ENCODE measurements around the gene LACTB. TPM values are rescaled to one million over a fixed set of nuclear protein-coding genes. Genes with fewer than 3 reads are reported as not detected.
A peak's percentile ranks its signal among the peaks of the same experiment; 100 is the strongest.

The LACTB gene
- total and polyA plus RNA-seq, 2 of the 13 experiments (the other 11 are each of a cell fraction or from before 2014, with no cell fraction given), result 14.8 to 23.0 TPM

DNA sequence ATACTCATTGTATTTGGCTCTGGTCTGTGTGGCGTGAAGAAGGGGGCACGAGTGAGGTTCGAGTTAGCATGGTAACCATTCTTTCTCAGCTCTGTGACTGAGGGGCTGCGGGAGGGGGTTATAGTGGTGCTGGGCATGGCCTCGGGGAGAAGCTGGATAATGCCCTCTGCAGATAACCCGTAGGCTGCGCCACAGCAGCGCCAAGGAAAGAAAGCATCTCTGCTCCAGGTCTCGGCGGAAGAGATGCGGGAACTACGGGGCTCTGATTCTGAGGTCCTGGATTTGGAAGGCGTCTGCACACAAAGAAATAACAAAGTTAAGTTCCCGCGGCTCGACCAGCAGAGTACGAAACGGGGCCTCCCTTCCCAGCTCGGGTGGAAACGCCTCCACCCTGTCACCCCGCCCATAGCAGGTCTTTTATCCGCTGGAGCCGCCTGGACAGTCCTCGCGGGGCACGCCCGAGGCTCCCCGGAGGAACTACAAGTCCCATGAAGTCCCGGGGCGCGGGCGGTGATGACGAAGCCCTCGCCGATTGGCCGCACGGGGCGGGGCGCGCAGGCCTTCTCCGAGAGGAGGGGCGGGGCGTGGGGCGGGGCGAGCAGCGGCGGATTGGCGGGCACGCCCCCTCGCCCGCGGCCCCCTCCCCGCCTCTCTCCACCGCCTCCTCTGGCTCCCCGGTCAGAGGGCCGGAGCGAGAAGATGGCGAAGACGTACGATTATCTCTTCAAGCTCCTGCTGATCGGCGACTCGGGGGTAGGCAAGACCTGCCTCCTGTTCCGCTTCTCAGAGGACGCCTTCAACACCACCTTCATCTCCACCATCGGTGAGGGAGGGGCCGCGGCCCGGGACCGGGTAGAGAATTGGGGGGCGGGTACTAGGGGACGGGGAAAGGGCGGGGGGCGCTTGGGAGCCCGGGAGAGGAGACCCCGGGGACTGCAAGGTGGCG, 67.5 kb downstream of the LACTB start, which contains the start of gene RAB8B (continued):
- TF ChIP-seq JUND (CRISPR knock-in tag; IDR thresholded peaks at IDR 0.05) (no peak), SMAD3 (CRISPR knock-in tag; IDR thresholded peaks at IDR 0.05) (no peak), KDM5A (IDR thresholded peaks at IDR 0.05; ENCODE audit: borderline replicate concordance, low read length) (no peak), ZNF761 (CRISPR knock-in tag; conservative IDR thresholded peaks at IDR 0.05) (0 out of 2 replicates have a peak, but pooled peaks have one; percentile 25), KLF9 (CRISPR knock-in tag; IDR thresholded peaks at IDR 0.05; ENCODE audit: low read depth) (no peak), ZNF552 (CRISPR knock-in tag; IDR thresholded peaks at IDR 0.05; ENCODE audit: borderline replicate concordance) (no peak), ZC3H4 (CRISPR knock-in tag; IDR thresholded peaks at IDR 0.05; ENCODE audit: borderline replicate concordance) (no peak), ZNF333 (CRISPR knock-in tag; IDR thresholded peaks at IDR 0.05; ENCODE audit: borderline replicate concordance) (no peak), CBX5 (CRISPR knock-in tag; IDR thresholded peaks at IDR 0.05; ENCODE audit: borderline replicate concordance) (no peak), EEA1 (CRISPR knock-in tag; IDR thresholded peaks at IDR 0.05; ENCODE audit: borderline replicate concordance) (no peak), ZNF354B (CRISPR knock-in tag; IDR thresholded peaks at IDR 0.05) (no peak), NCOA1 (CRISPR knock-in tag; IDR thresholded peaks at IDR 0.05) (no peak), ZFY (CRISPR knock-in tag; IDR thresholded peaks at IDR 0.05) (0 out of 2 replicates have a peak, but pooled peaks have one; percentile 20), ZNF12 (CRISPR knock-in tag; IDR thresholded peaks at IDR 0.05) (no peak), ARNT2 (CRISPR knock-in tag; IDR thresholded peaks at IDR 0.05; ENCODE audit: low read depth) (0 out of 2 replicates have a peak, but pooled peaks have one; percentile 14), SRSF1 (optimal IDR thresholded peaks at IDR 0.05; ENCODE audit: low read depth, low read length) (no peak), MTA3 (CRISPR knock-in tag; IDR thresholded peaks at IDR 0.05) (no peak)
- TF ChIP-seq, protein P1, sequence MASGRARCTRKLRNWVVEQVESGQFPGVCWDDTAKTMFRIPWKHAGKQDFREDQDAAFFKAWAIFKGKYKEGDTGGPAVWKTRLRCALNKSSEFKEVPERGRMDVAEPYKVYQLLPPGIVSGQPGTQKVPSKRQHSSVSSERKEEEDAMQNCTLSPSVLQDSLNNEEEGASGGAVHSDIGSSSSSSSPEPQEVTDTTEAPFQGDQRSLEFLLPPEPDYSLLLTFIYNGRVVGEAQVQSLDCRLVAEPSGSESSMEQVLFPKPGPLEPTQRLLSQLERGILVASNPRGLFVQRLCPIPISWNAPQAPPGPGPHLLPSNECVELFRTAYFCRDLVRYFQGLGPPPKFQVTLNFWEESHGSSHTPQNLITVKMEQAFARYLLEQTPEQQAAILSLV (CRISPR knock-in tag; IDR thresholded peaks at IDR 0.05; ENCODE audit: borderline replicate concordance), result no peak
- TF ChIP-seq, protein P2, sequence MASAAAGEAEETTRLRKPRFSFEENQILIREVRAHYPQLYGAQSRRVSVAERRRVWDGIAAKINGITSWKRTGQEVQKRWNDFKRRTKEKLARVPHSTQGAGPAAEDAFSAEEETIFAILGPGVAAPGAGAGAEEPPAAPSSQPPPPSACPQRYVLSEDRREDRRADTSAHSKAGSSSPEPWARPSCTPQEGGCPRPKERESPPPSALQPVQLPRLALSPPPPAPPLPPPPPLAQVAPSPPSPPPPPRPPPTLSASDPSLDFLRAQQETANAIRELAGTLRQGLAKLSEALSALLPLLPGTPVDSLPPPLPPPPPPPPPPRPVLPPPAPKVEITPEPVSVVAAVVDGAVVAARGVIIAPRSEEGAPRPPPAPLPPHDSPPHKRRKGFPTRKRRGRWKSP (CRISPR knock-in tag; IDR thresholded peaks at IDR 0.05), result no peak
- TF ChIP-seq, protein P3, sequence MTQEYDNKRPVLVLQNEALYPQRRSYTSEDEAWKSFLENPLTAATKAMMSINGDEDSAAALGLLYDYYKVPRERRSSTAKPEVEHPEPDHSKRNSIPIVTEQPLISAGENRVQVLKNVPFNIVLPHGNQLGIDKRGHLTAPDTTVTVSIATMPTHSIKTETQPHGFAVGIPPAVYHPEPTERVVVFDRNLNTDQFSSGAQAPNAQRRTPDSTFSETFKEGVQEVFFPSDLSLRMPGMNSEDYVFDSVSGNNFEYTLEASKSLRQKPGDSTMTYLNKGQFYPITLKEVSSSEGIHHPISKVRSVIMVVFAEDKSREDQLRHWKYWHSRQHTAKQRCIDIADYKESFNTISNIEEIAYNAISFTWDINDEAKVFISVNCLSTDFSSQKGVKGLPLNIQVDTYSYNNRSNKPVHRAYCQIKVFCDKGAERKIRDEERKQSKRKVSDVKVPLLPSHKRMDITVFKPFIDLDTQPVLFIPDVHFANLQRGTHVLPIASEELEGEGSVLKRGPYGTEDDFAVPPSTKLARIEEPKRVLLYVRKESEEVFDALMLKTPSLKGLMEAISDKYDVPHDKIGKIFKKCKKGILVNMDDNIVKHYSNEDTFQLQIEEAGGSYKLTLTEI (CRISPR knock-in tag; conservative IDR thresholded peaks at IDR 0.05), result no peak
- TF ChIP-seq, protein P4, sequence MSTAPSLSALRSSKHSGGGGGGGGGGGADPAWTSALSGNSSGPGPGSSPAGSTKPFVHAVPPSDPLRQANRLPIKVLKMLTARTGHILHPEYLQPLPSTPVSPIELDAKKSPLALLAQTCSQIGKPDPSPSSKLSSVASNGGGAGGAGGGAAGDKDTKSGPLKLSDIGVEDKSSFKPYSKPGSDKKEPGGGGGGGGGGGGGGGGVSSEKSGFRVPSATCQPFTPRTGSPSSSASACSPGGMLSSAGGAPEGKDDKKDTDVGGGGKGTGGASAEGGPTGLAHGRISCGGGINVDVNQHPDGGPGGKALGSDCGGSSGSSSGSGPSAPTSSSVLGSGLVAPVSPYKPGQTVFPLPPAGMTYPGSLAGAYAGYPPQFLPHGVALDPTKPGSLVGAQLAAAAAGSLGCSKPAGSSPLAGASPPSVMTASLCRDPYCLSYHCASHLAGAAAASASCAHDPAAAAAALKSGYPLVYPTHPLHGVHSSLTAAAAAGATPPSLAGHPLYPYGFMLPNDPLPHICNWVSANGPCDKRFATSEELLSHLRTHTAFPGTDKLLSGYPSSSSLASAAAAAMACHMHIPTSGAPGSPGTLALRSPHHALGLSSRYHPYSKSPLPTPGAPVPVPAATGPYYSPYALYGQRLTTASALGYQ (CRISPR knock-in tag; IDR thresholded peaks at IDR 0.05), result no peak
- TF ChIP-seq, protein P5, sequence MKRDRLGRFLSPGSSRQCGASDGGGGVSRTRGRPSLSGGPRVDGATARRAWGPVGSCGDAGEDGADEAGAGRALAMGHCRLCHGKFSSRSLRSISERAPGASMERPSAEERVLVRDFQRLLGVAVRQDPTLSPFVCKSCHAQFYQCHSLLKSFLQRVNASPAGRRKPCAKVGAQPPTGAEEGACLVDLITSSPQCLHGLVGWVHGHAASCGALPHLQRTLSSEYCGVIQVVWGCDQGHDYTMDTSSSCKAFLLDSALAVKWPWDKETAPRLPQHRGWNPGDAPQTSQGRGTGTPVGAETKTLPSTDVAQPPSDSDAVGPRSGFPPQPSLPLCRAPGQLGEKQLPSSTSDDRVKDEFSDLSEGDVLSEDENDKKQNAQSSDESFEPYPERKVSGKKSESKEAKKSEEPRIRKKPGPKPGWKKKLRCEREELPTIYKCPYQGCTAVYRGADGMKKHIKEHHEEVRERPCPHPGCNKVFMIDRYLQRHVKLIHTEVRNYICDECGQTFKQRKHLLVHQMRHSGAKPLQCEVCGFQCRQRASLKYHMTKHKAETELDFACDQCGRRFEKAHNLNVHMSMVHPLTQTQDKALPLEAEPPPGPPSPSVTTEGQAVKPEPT (CRISPR knock-in tag; IDR thresholded peaks at IDR 0.05; ENCODE audit: low read depth), result no peak

Data from HepG2 (cell line).